Measurements from ENCODE around the gene ERC2.
A peak's percentile ranks its signal among the peaks of the same experiment; 100 is the strongest.

ERC2 gene

GRCh38 chr3:56366641-56367162, 101.6 kb downstream of the ERC2 start:
- Mint-ChIP-seq H3K4me1 (no peaks in the 10 kb centered on the region), H3K36me3 (no peaks in the 10 kb centered on the region), H3K27ac (no peak overlapping the region), H3K9me3 (no peaks in the 10 kb centered on the region), H3K27me3 (peaks cover 8% of the 10 kb centered on the region), H3K4me3 (no peak overlapping the region)
- DNase-seq = no peak
- CTCF ChIA-PET = no interaction called here

- Mint-ChIP-seq H3K9me3 (no peaks in the 10 kb centered on the region), H3K4me1 (no peaks in the 10 kb centered on the region), H3K36me3 (no peaks in the 10 kb centered on the region), H3K4me3 (no peak overlapping the region), H3K27ac (no peak overlapping the region), H3K27me3 (peaks cover 9% of the 10 kb centered on the region)
- CTCF ChIA-PET = no interaction called here
- DNase-seq = no peak
Measured at GRCh38 chr3:56365905-56366640, 102.2 kb downstream of the ERC2 start.

- no peak overlapping the region for H3K27ac Mint-ChIP-seq
- no peaks in the 10 kb centered on the region for H3K4me1 Mint-ChIP-seq
- peaks cover 12% of the 10 kb centered on the region for H3K27me3 Mint-ChIP-seq
- DNase-seq = no peak
- no peak overlapping the region for H3K4me3 Mint-ChIP-seq
- H3K9me3 Mint-ChIP-seq = no peaks in the 10 kb centered on the region
- CTCF ChIA-PET = no interaction called here
- H3K36me3 Mint-ChIP-seq = no peaks in the 10 kb centered on the region
Measured at GRCh38 chr3:56364665-56365064, 103.6 kb downstream of the ERC2 start.

- Mint-ChIP-seq H3K27me3 (peaks cover 12% of the 10 kb centered on the region), H3K4me1 (no peaks in the 10 kb centered on the region), H3K27ac (no peak overlapping the region), H3K9me3 (no peaks in the 10 kb centered on the region), H3K4me3 (no peak overlapping the region), H3K36me3 (no peaks in the 10 kb centered on the region)
- DNase-seq = no peak
- CTCF ChIA-PET = no interaction called here
Measured at GRCh38 chr3:56363720-56364119, 104.5 kb downstream of the ERC2 start.

- Mint-ChIP-seq H3K9me3 (no peaks in the 10 kb centered on the region), H3K4me3 (no peak overlapping the region), H3K27ac (no peak overlapping the region), H3K4me1 (no peaks in the 10 kb centered on the region), H3K36me3 (no peaks in the 10 kb centered on the region), H3K27me3 (peaks cover 7% of the 10 kb centered on the region)
- CTCF ChIA-PET = interaction anchor here (1.1 kb wide), 1 partner anchor 87 kb away, joined by 4 read pairs; no protein-coding TSS in a partner anchor
- DNase-seq = no peak
Measured at GRCh38 chr3:56361731-56362130, 106.5 kb downstream of the ERC2 start.

- no peaks in the 10 kb centered on the region for H3K4me1 Mint-ChIP-seq
- DNase-seq = no peak
- no peak overlapping the region for H3K4me3 Mint-ChIP-seq
- CTCF ChIA-PET = interaction anchor here (0.7 kb wide), 1 partner anchor 16 kb away, joined by 3 read pairs; no protein-coding TSS in a partner anchor
- peaks cover 7% of the 10 kb centered on the region for H3K27me3 Mint-ChIP-seq
- no peak overlapping the region for H3K27ac Mint-ChIP-seq
- H3K36me3 Mint-ChIP-seq = no peaks in the 10 kb centered on the region
- no peaks in the 10 kb centered on the region for H3K9me3 Mint-ChIP-seq
Measured at GRCh38 chr3:56357266-56357665, 111.0 kb downstream of the ERC2 start.

GRCh38 chr3:56356808-56357207, 111.5 kb downstream of the ERC2 start:
- CTCF ChIA-PET = interaction anchor here (0.7 kb wide), 2 partner anchors 16 kb away, joined by 3 read pairs; no protein-coding TSS in a partner anchor

GRCh38 chr3:56355570-56356185, 112.6 kb downstream of the ERC2 start:
- H3K4me1 Mint-ChIP-seq = no peaks in the 10 kb centered on the region
- peaks cover 3% of the 10 kb centered on the region for H3K27me3 Mint-ChIP-seq
- H3K36me3 Mint-ChIP-seq = no peaks in the 10 kb centered on the region
- H3K27ac Mint-ChIP-seq = no peak overlapping the region
- no peak overlapping the region for H3K4me3 Mint-ChIP-seq
- CTCF ChIA-PET = interaction anchor here (0.7 kb wide), 1 partner anchor 14 kb away, joined by 3 read pairs; no protein-coding TSS in a partner anchor
- no peaks in the 10 kb centered on the region for H3K9me3 Mint-ChIP-seq
- no peak for DNase-seq

More at GRCh38 chr3:56356808-56357207, 111.5 kb downstream of the ERC2 start:
- H3K4me1 Mint-ChIP-seq = no peaks in the 10 kb centered on the region
- H3K4me3 Mint-ChIP-seq = no peak overlapping the region
- no peaks in the 10 kb centered on the region for H3K9me3 Mint-ChIP-seq
- DNase-seq = no peak
- H3K36me3 Mint-ChIP-seq = no peaks in the 10 kb centered on the region
- no peak overlapping the region for H3K27ac Mint-ChIP-seq
- peaks cover 7% of the 10 kb centered on the region for H3K27me3 Mint-ChIP-seq

GRCh38 chr3:56351537-56351936, 116.7 kb downstream of the ERC2 start:
- Mint-ChIP-seq H3K4me1 (no peaks in the 10 kb centered on the region), H3K36me3 (no peaks in the 10 kb centered on the region), H3K4me3 (no peak overlapping the region), H3K27me3 (peaks cover 3% of the 10 kb centered on the region), H3K27ac (no peak overlapping the region), H3K9me3 (no peaks in the 10 kb centered on the region)
- CTCF ChIA-PET = interaction anchor here (1.6 kb wide), 1 partner anchor 11 kb away, joined by 4 read pairs; no protein-coding TSS in a partner anchor
- no peak for DNase-seq

- no peaks in the 10 kb centered on the region for H3K9me3 Mint-ChIP-seq
- H3K27me3 Mint-ChIP-seq = peaks cover 16% of the 10 kb centered on the region
- H3K4me3 Mint-ChIP-seq = no peak overlapping the region
- DNase-seq = peak; percentile 50
- CTCF ChIA-PET = interaction anchor here (0.7 to 1.3 kb wide), 6 partner anchors 9 to 150 kb away, joined by 3 to 5 read pairs (median 3); no protein-coding TSS in a partner anchor
- no peak overlapping the region for H3K27ac Mint-ChIP-seq
- no peaks in the 10 kb centered on the region for H3K36me3 Mint-ChIP-seq
- no peaks in the 10 kb centered on the region for H3K4me1 Mint-ChIP-seq
Measured at GRCh38 chr3:56347219-56347871, 120.9 kb downstream of the ERC2 start.

- Mint-ChIP-seq H3K36me3 (no peaks in the 10 kb centered on the region), H3K4me1 (no peaks in the 10 kb centered on the region), H3K27me3 (peaks cover 16% of the 10 kb centered on the region), H3K27ac (no peak overlapping the region), H3K9me3 (no peaks in the 10 kb centered on the region), H3K4me3 (no peak overlapping the region)
- DNase-seq = no peak
- CTCF ChIA-PET = interaction anchor here (1.9 kb wide), 1 partner anchor 105 kb away, joined by 6 read pairs; no protein-coding TSS in a partner anchor
Measured at GRCh38 chr3:56342475-56342874, 125.8 kb downstream of the ERC2 start.

- no peaks in the 10 kb centered on the region for H3K4me1 Mint-ChIP-seq
- no peak overlapping the region for H3K4me3 Mint-ChIP-seq
- no peaks in the 10 kb centered on the region for H3K36me3 Mint-ChIP-seq
- no peak overlapping the region for H3K27ac Mint-ChIP-seq
- CTCF ChIA-PET = interaction anchor here (0.8 to 2.7 kb wide), 3 partner anchors 89 to 649 kb away, joined by 3 to 13 read pairs (median 11); no protein-coding TSS in a partner anchor
- peaks cover 19% of the 10 kb centered on the region for H3K27me3 Mint-ChIP-seq
- H3K9me3 Mint-ChIP-seq = no peaks in the 10 kb centered on the region
- DNase-seq = no peak
Measured at GRCh38 chr3:56339671-56340070, 128.6 kb downstream of the ERC2 start.

- Mint-ChIP-seq H3K9me3 (no peaks in the 10 kb centered on the region), H3K27ac (no peak overlapping the region), H3K4me3 (no peak overlapping the region), H3K27me3 (peaks cover 17% of the 10 kb centered on the region), H3K36me3 (no peaks in the 10 kb centered on the region), H3K4me1 (no peaks in the 10 kb centered on the region)
- CTCF ChIA-PET = interaction anchor here (1.8 to 2.7 kb wide), 2 partner anchors 106 to 650 kb away, joined by 11 to 13 read pairs; no protein-coding TSS in a partner anchor
- no peak for DNase-seq
Measured at GRCh38 chr3:56339244-56339643, 129.0 kb downstream of the ERC2 start.

- Mint-ChIP-seq H3K9me3 (no peaks in the 10 kb centered on the region), H3K36me3 (no peaks in the 10 kb centered on the region), H3K4me1 (no peaks in the 10 kb centered on the region), H3K27me3 (peaks cover 3% of the 10 kb centered on the region), H3K27ac (no peak overlapping the region), H3K4me3 (no peak overlapping the region)
- DNase-seq = no peak
- CTCF ChIA-PET = interaction anchor here (1.4 kb wide), 1 partner anchor 32 kb away, joined by 3 read pairs; no protein-coding TSS in a partner anchor
Measured at GRCh38 chr3:56336023-56336422, 132.2 kb downstream of the ERC2 start.

Measured in activated naive CD4-positive, alpha-beta T cell treated with anti-CD3 and anti-CD28 coated beads, Interleukin-2, amount 10 ng/mL, durations not matched to agents 7 days and 5 days (primary cell).